ENCODE data around the gene UQCR10. TPM values are rescaled to one million over a fixed set of nuclear protein-coding genes. Genes with fewer than 3 reads are reported as not detected.

The UQCR10 gene
- total RNA-seq, 1 donor: 26.0 TPM

DNA sequence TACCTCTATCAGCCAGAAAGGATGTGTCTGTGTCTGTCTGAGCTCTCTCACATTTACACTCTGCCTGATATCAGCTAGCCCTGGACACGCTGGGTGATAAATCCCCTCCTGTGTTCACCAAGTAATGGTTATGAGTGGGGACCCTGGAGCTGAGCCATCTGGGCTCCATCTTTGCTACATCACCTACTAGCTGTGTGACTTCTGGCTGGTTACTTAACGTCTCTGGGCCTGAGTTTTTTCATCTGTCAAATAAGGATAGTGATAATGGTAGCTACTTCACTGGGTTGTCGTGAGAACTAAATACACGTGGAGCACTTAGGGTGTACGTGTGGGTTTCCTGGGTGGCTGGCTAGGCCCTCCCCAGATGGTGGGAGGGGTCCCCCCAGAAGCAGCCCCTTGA lies 22.9 kb downstream of the UQCR10 start:
- H3K4me3 ChIP-seq (ENCODE audit: low read length): no peak overlapping the region
- no peaks in the 10 kb centered on the region for H3K9me3 ChIP-seq (ENCODE audit: low read depth, low read length)
- H3K4me1 ChIP-seq (ENCODE audit: insufficient read depth, low read length): no peaks in the 10 kb centered on the region
- H3K27me3 ChIP-seq (ENCODE audit: insufficient read depth, low read length): no peaks in the 10 kb centered on the region

- no peaks in the 10 kb centered on the region for H3K27me3 ChIP-seq (ENCODE audit: insufficient read depth, low read length)
- H3K4me3 ChIP-seq (ENCODE audit: low read length): no peak overlapping the region
- H3K4me1 ChIP-seq (ENCODE audit: insufficient read depth, low read length): peaks cover 17% of the 10 kb centered on the region
- no peaks in the 10 kb centered on the region for H3K9me3 ChIP-seq (ENCODE audit: low read depth, low read length)
Observed at GRCh38 chr22:29793396-29793795, 26.2 kb downstream of the UQCR10 start.

GRCh38 chr22:29795663-29796062 lies 28.5 kb downstream of the UQCR10 start:
- Histone ChIP-seq H3K4me3 (ENCODE audit: low read length) (no peak overlapping the region), H3K9me3 (ENCODE audit: low read depth, low read length) (no peaks in the 10 kb centered on the region), H3K27me3 (ENCODE audit: insufficient read depth, low read length) (no peaks in the 10 kb centered on the region), H3K4me1 (ENCODE audit: insufficient read depth, low read length) (peaks cover 37% of the 10 kb centered on the region)

GRCh38 chr22:29797351-29797750 lies 30.2 kb downstream of the UQCR10 start:
- H3K4me1 ChIP-seq (ENCODE audit: insufficient read depth, low read length): peaks cover 37% of the 10 kb centered on the region
- H3K9me3 ChIP-seq (ENCODE audit: low read depth, low read length): no peaks in the 10 kb centered on the region
- H3K4me3 ChIP-seq (ENCODE audit: low read length): no peak overlapping the region
- H3K27me3 ChIP-seq (ENCODE audit: insufficient read depth, low read length): no peaks in the 10 kb centered on the region

GRCh38 chr22:29798318-29798717 lies 31.1 kb downstream of the UQCR10 start:
- peaks cover 37% of the 10 kb centered on the region for H3K4me1 ChIP-seq (ENCODE audit: insufficient read depth, low read length)
- no peaks in the 10 kb centered on the region for H3K27me3 ChIP-seq (ENCODE audit: insufficient read depth, low read length)
- no peaks in the 10 kb centered on the region for H3K9me3 ChIP-seq (ENCODE audit: low read depth, low read length)
- H3K4me3 ChIP-seq (ENCODE audit: low read length): no peak overlapping the region

GRCh38 chr22:29798801-29799200 lies 31.6 kb downstream of the UQCR10 start:
- Histone ChIP-seq H3K4me1 (ENCODE audit: insufficient read depth, low read length) (peaks cover 37% of the 10 kb centered on the region), H3K4me3 (ENCODE audit: low read length) (no peak overlapping the region), H3K27me3 (ENCODE audit: insufficient read depth, low read length) (no peaks in the 10 kb centered on the region), H3K9me3 (ENCODE audit: low read depth, low read length) (no peaks in the 10 kb centered on the region)

DNA sequence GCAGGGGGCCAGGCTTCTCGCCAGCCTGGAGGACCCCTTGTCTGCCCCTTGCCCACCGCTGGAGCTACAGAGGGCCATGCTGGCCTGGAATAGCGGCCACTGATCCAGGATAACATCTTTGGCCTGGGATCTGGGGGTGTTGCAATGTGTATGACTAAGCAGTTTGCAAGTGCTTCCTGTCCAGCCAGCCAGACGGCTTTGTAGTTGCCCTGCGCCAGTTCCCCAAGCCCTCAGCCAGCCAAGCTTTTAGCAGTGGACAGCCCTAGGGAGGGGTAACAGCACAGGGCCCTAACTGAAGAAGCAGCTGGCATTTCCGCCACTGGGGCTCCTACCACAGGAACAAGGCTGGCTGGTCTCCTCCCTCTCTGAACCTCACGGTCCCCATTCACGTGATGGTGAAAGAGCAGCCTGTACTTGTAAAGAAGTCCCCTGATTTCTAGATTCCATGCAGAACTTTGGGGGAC lies 32.1 kb downstream of the UQCR10 start:
- no peaks in the 10 kb centered on the region for H3K27me3 ChIP-seq (ENCODE audit: insufficient read depth, low read length)
- H3K4me3 ChIP-seq (ENCODE audit: low read length): no peak overlapping the region
- peaks cover 37% of the 10 kb centered on the region for H3K4me1 ChIP-seq (ENCODE audit: insufficient read depth, low read length)
- no peaks in the 10 kb centered on the region for H3K9me3 ChIP-seq (ENCODE audit: low read depth, low read length)

DNA sequence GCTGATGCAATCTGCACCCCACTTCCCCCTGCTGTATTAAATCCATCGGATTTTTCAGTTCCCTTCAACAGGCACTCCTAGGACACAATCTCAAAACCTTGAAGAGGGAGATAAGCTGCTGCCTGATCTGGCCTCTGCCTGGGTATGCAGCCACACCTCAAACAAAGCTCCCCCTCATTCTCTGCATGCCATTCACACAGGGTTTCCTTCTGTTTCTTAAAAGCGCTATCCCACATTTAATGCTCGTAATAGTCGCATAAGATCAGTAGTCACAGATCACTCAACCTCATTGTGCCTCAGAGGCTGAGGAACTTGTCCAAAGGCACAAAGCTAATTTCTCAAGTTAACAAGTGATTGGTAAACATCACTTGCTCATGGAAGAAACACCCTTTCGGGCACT lies 34.0 kb downstream of the UQCR10 start:
- Histone ChIP-seq H3K4me3 (ENCODE audit: low read length) (no peak overlapping the region), H3K9me3 (ENCODE audit: low read depth, low read length) (no peaks in the 10 kb centered on the region), H3K4me1 (ENCODE audit: insufficient read depth, low read length) (peaks cover 37% of the 10 kb centered on the region), H3K27me3 (ENCODE audit: insufficient read depth, low read length) (no peaks in the 10 kb centered on the region)

- Histone ChIP-seq H3K4me3 (ENCODE audit: low read length) (no peak overlapping the region), H3K27me3 (ENCODE audit: insufficient read depth, low read length) (no peaks in the 10 kb centered on the region), H3K9me3 (ENCODE audit: low read depth, low read length) (no peaks in the 10 kb centered on the region), H3K4me1 (ENCODE audit: insufficient read depth, low read length) (peaks cover 36% of the 10 kb centered on the region)
Observed at GRCh38 chr22:29801796-29802195, 34.6 kb downstream of the UQCR10 start.

GRCh38 chr22:29803190-29803589 lies 36.0 kb downstream of the UQCR10 start:
- Histone ChIP-seq H3K4me3 (ENCODE audit: low read length) (no peak overlapping the region), H3K9me3 (ENCODE audit: low read depth, low read length) (no peaks in the 10 kb centered on the region), H3K27me3 (ENCODE audit: insufficient read depth, low read length) (no peaks in the 10 kb centered on the region), H3K4me1 (ENCODE audit: insufficient read depth, low read length) (peaks cover 22% of the 10 kb centered on the region)

GRCh38 chr22:29804985-29805384 lies 37.8 kb downstream of the UQCR10 start:
- no peaks in the 10 kb centered on the region for H3K27me3 ChIP-seq (ENCODE audit: insufficient read depth, low read length)
- no peaks in the 10 kb centered on the region for H3K9me3 ChIP-seq (ENCODE audit: low read depth, low read length)
- peaks cover 4% of the 10 kb centered on the region for H3K4me1 ChIP-seq (ENCODE audit: insufficient read depth, low read length)
- no peak overlapping the region for H3K4me3 ChIP-seq (ENCODE audit: low read length)

DNA sequence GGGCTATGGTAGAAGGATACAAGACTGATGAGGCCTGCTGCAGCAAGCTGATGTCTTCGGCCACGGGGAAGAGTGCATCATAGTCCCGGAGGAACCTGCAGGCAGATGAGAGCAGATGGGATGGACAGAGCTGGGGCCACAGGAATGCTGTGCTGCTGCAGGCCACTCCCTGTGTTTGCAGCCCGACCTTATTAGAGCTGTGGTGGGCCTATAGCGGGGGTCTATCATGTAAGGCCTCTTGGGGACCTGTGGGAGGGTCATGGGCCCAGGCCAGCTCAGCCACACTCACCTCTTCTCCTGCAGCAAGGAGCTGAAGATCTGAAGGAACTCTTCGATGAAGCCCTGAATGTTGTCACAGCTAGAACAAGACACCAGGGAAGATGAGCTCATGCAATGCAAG lies 39.0 kb downstream of the UQCR10 start:
- H3K4me1 ChIP-seq (ENCODE audit: insufficient read depth, low read length): no peaks in the 10 kb centered on the region
- no peaks in the 10 kb centered on the region for H3K9me3 ChIP-seq (ENCODE audit: low read depth, low read length)
- no peak overlapping the region for H3K4me3 ChIP-seq (ENCODE audit: low read length)
- H3K27me3 ChIP-seq (ENCODE audit: insufficient read depth, low read length): no peaks in the 10 kb centered on the region

DNA sequence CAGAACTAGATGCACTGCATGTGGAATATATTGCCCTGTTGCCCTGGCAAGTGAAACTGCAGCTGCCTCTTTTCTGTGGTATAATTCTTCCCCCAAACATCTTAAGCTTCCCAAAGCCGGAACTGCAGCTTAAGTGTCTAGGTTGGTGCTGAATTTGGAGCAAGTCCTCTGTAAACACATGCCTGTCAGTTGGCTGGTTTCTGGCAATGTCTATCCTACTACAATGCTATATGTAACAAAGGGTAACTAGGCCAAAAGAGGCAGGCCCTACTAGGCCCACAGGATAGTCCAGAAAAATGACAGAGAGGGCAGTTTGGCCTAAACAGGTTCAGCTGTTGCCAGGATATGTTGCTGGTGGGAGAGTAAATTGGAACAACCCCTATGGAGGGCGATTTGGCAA lies 43.0 kb downstream of the UQCR10 start:
- H3K9me3 ChIP-seq (ENCODE audit: low read depth, low read length): no peaks in the 10 kb centered on the region
- H3K4me1 ChIP-seq (ENCODE audit: insufficient read depth, low read length): no peaks in the 10 kb centered on the region
- H3K4me3 ChIP-seq (ENCODE audit: low read length): no peak overlapping the region
- no peaks in the 10 kb centered on the region for H3K27me3 ChIP-seq (ENCODE audit: insufficient read depth, low read length)

DNA sequence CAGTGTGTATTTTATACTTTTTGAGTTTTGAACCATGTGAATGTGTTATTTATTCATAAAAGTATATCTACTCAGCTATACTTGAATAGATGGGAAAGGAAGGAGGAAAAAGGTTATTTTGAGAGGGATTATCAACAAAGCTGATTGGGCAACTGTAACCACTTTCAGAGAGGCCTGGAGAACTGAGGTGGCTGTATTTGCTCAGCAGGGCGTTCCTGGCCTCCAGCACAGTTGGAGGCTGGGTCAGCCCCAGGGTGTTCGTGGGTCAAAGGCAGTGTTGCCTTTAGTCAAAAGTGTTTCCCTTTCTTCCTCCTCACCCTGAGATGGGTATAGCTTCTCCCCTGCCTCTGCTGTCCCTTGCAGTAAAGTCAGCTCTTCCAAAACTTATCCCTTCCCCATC lies 44.2 kb downstream of the UQCR10 start:
- no peaks in the 10 kb centered on the region for H3K4me1 ChIP-seq (ENCODE audit: insufficient read depth, low read length)
- H3K27me3 ChIP-seq (ENCODE audit: insufficient read depth, low read length): no peaks in the 10 kb centered on the region
- H3K4me3 ChIP-seq (ENCODE audit: low read length): no peak overlapping the region
- no peaks in the 10 kb centered on the region for H3K9me3 ChIP-seq (ENCODE audit: low read depth, low read length)

DNA sequence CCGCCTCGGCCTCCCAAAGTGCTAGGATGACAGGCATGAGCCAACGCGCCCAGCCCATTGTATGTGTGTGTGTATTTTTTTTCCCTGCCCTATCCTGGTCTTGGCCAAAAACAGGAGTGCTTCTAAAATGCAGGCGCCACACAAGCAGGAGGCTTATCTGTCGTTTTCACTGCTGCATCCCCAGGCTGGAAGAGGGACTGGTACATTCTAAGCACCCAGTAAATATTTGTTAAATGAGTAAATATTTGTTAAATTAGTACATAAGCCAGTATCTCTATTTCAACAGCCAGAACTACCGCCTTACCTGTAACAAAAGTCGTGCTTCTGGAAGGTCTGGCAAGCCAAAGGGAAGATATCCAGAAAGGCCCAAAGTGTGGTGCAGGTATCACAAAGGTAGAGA lies 46.0 kb downstream of the UQCR10 start:
- Histone ChIP-seq H3K4me3 (ENCODE audit: low read length) (no peak overlapping the region), H3K4me1 (ENCODE audit: insufficient read depth, low read length) (no peaks in the 10 kb centered on the region), H3K9me3 (ENCODE audit: low read depth, low read length) (no peaks in the 10 kb centered on the region), H3K27me3 (ENCODE audit: insufficient read depth, low read length) (no peaks in the 10 kb centered on the region)

DNA sequence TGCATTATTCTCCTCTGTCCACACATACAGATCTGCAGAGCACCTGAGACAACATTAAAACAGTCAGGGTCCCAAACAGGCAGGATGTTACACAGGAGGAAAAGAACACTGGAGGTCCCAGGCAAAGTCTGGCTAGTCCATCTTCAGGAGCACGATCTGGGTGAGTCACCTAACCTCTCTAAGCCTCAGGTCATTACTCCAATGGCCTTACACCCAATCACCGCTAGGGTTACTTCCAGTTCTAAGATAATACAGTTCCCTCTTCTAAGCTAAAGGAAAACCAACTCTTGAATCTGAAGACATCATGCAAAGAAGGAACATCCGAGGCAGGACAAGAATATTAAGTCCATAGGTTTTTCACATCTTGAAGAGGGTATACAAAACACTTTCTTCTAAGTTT lies 46.4 kb downstream of the UQCR10 start:
- H3K9me3 ChIP-seq (ENCODE audit: low read depth, low read length): no peaks in the 10 kb centered on the region
- no peak overlapping the region for H3K4me3 ChIP-seq (ENCODE audit: low read length)
- no peaks in the 10 kb centered on the region for H3K4me1 ChIP-seq (ENCODE audit: insufficient read depth, low read length)
- H3K27me3 ChIP-seq (ENCODE audit: insufficient read depth, low read length): no peaks in the 10 kb centered on the region

- Histone ChIP-seq H3K9me3 (ENCODE audit: low read depth, low read length) (no peaks in the 10 kb centered on the region), H3K4me3 (ENCODE audit: low read length) (no peak overlapping the region), H3K4me1 (ENCODE audit: insufficient read depth, low read length) (no peaks in the 10 kb centered on the region), H3K27me3 (ENCODE audit: insufficient read depth, low read length) (no peaks in the 10 kb centered on the region)
Observed at GRCh38 chr22:29814003-29814402, 46.8 kb downstream of the UQCR10 start.

Measured in mononuclear cell (primary cell).